NK-92 (cell line): ENCODE data around the gene TMEM163.
"Not testable (repeated sequence)": the region's sequence is repeated elsewhere in the genome, so short reads cannot be mapped to it uniquely, and the experiment has no call there.

Experiments
- DNase-seq: peaks from one replicate; lab custom pipeline; 2025; ENCODE audit not compliant: unreplicated experiment; lab: John Stamatoyannopoulos, UW

The TMEM163 gene

GRCh38 chr2:134493797-134494196, 225.0 kb downstream of the TMEM163 start:
- DNase-seq, result no peak

GRCh38 chr2:134491771-134492441, 226.9 kb downstream of the TMEM163 start:
- no peak for DNase-seq

GRCh38 chr2:134491022-134491421, 227.8 kb downstream of the TMEM163 start:
- no peak for DNase-seq

GRCh38 chr2:134490559-134490958, 228.2 kb downstream of the TMEM163 start:
- DNase-seq, result no peak

GRCh38 chr2:134489732-134490384, 228.9 kb downstream of the TMEM163 start:
- no peak for DNase-seq

GRCh38 chr2:134482766-134483340, 235.9 kb downstream of the TMEM163 start:
- no peak for DNase-seq

- no peak for DNase-seq
These were observed 236.6 kb downstream of the TMEM163 start for GRCh38 chr2:134482131-134482723.

GRCh38 chr2:134479696-134480330, 239.0 kb downstream of the TMEM163 start:
- no peak for DNase-seq

- not testable (repeated sequence) for DNase-seq
These were observed 241.8 kb downstream of the TMEM163 start for GRCh38 chr2:134476982-134477381.

- no peak for DNase-seq
These were observed 248.1 kb downstream of the TMEM163 start for GRCh38 chr2:134470561-134471168.

GRCh38 chr2:134469516-134470115, 249.2 kb downstream of the TMEM163 start:
- DNase-seq, result no peak

- DNase-seq, result no peak
These were observed 250.0 kb downstream of the TMEM163 start for GRCh38 chr2:134468776-134469175.

GRCh38 chr2:134468164-134468563, 250.6 kb downstream of the TMEM163 start:
- no peak for DNase-seq

- no peak for DNase-seq
These were observed 252.7 kb downstream of the TMEM163 start for GRCh38 chr2:134466141-134466540.

- DNase-seq, result no peak
These were observed 253.3 kb downstream of the TMEM163 start for GRCh38 chr2:134465228-134466105.

GRCh38 chr2:134463699-134464022, 255.1 kb downstream of the TMEM163 start:
- DNase-seq, result no peak

- no peak for DNase-seq
These were observed 255.8 kb downstream of the TMEM163 start for GRCh38 chr2:134462791-134463698.

GRCh38 chr2:134462275-134462674, 256.5 kb downstream of the TMEM163 start:
- DNase-seq, result no peak

- no peak for DNase-seq
These were observed 257.3 kb downstream of the TMEM163 start for GRCh38 chr2:134461511-134461910.
